Glomerular endothelial cell (primary cell): ENCODE measurements around the gene POLR3F. TPM values are rescaled to one million over a fixed set of nuclear protein-coding genes. Genes with fewer than 3 reads are reported as not detected.

Source experiments
- total RNA-seq: library from RNA; depleted of rRNA; stranded (reverse); fragments of >200 nt; gene quantifications from 2 replicates; pipeline ENCODE4 v1.2.3, GENCODE V29; 2015

Gene POLR3F
- total RNA-seq, 1 donor from 2014 or later, result 5.4 TPM

Other genes starting within 250 kb of the POLR3F start
- 12.4 and 13.4 TPM in 2 replicates for gene ZNF133, start 178.9 kb upstream of the POLR3F start, total RNA-seq
- gene DZANK1, start 360 bp upstream of the POLR3F start, total RNA-seq, result 0.97 and 2.3 TPM in 2 replicates
- gene RBBP9, start 29.8 kb downstream of the POLR3F start, total RNA-seq, result 12.0 and 20.0 TPM in 2 replicates
- gene SEC23B, start 40.5 kb downstream of the POLR3F start, total RNA-seq, result 31.3 and 41.4 TPM in 2 replicates
- 57.5 and 79.8 TPM in 2 replicates for gene SMIM26, start 100.0 kb downstream of the POLR3F start, total RNA-seq
- gene DTD1, start 120.7 kb downstream of the POLR3F start, total RNA-seq, result 56.5 and 57.5 TPM in 2 replicates